Fibroblast of lung (primary cell): ENCODE results near the gene CHST11. TPM values are rescaled to one million over a fixed set of nuclear protein-coding genes. Genes with fewer than 3 reads are reported as not detected.

Source experiments
- DNase-seq, 2 donors: peaks; one replicate each; pipeline versions ENCODE4 v3.0.0 to v3.0.0-alpha.2; 2010; ENCODE audit warnings: low read depth in 2 of 2
- H2AFZ ChIP-seq: 2 replicates; pipeline ENCODE4 v1.5.1; 2012; ENCODE audit warnings: low read length, control low read depth, inconsistent platforms
- H3K27ac ChIP-seq: 2 replicates; pipeline ENCODE4 v1.5.1; 2011; ENCODE audit warnings: low read length, control low read depth; ENCODE audit not compliant: insufficient read depth
- H3K27me3 ChIP-seq: 2 replicates; pipeline ENCODE4 v1.5.1; 2011; ENCODE audit warnings: mild to moderate bottlenecking, low read length; ENCODE audit not compliant: control insufficient read depth, insufficient read depth
- H3K36me3 ChIP-seq: 2 replicates; pipeline ENCODE4 v1.5.1; 2011; ENCODE audit warnings: low read length; ENCODE audit not compliant: control insufficient read depth, insufficient read depth
- H3K4me1 ChIP-seq: 2 replicates; pipeline ENCODE4 v1.5.1; 2011; ENCODE audit warnings: low read length; ENCODE audit not compliant: control insufficient read depth, insufficient read depth; ENCODE audit errors: extremely low read depth
- H3K4me2 ChIP-seq: 2 replicates; pipeline ENCODE4 v1.5.1; 2011; ENCODE audit warnings: low read length, control low read depth; ENCODE audit not compliant: insufficient read depth; ENCODE audit errors: extremely low read depth
- H3K4me3 ChIP-seq, 4 experiments: fragments of 200-600 bp in 1 of 4; sonication (generic) in 1 of 4; replicated peaks in 1 of 4; 2 replicates each; pipeline ENCODE4 v1.5.1; 2011 to 2016; ENCODE audit warnings: low read length in 4 of 4, low read depth in 3 of 4, mild to moderate bottlenecking in 3 of 4, control low read depth in 2 of 4, inconsistent platforms in 1 of 4, mixed read lengths in 1 of 4; ENCODE audit not compliant: insufficient read depth in 1 of 4; ENCODE audit errors: control extremely low read depth in 1 of 4
- H3K79me2 ChIP-seq: 2 replicates; pipeline ENCODE4 v1.5.1; 2012; ENCODE audit warnings: mild to moderate bottlenecking, low read length, inconsistent platforms; ENCODE audit not compliant: control insufficient read depth, insufficient read depth
- H3K9ac ChIP-seq: 2 replicates; pipeline ENCODE4 v1.5.1; 2011; ENCODE audit warnings: mild to moderate bottlenecking, low read length, control low read depth; ENCODE audit not compliant: insufficient read depth
- H3K9me3 ChIP-seq: 2 replicates; pipeline ENCODE4 v1.5.1; 2012; ENCODE audit warnings: low read depth, low read length; ENCODE audit not compliant: control insufficient read depth, insufficient read depth
- H4K20me1 ChIP-seq: 2 replicates; pipeline ENCODE4 v1.5.1; 2011; ENCODE audit warnings: low read length; ENCODE audit not compliant: control insufficient read depth, insufficient read depth; ENCODE audit errors: extremely low read depth
- EZH2 ChIP-seq: IDR thresholded peaks from 2 replicates; pipeline ENCODE4 v1.5.1; 2012; ENCODE audit warnings: low read length, control low read depth, mild to moderate bottlenecking; ENCODE audit errors: missing control alignments
- polyA plus RNA-seq, 2 donors: library from polyadenylated mRNA; depleted of rRNA in 1 of 2; stranded (reverse) in 1 of 2; unstranded in 1 of 2; fragments of >200 nt; gene quantifications; 2 replicates each; pipeline ENCODE4 v1.2.1, GENCODE V29; 2011 to 2012; ENCODE audit warnings: missing spikeins in 1 of 2
- total RNA-seq: library from RNA; depleted of rRNA; stranded (reverse); fragments of >200 nt; gene quantifications from 2 replicates; pipeline ENCODE4 v1.2.1, GENCODE V29; 2014
- TF ChIP-seq, protein P1 (sequence below), 2 donors: IDR thresholded peaks in 1 of 2; conservative IDR thresholded peaks in 1 of 2; 1 replicate in 1 of 2; 2 replicates in 1 of 2; pipeline ENCODE4 v1.5.1; 2011 to 2012; ENCODE audit warnings: low read length in 2 of 2, control low read depth in 1 of 2, inconsistent platforms in 1 of 2, low read depth in 1 of 2, mild to moderate bottlenecking in 1 of 2

The CHST11 gene
- total and polyA plus RNA-seq, 2 donors (not counting 1 experiment from before 2014, with no cell fraction given), result 3.5 to 9.1 TPM

DNA sequence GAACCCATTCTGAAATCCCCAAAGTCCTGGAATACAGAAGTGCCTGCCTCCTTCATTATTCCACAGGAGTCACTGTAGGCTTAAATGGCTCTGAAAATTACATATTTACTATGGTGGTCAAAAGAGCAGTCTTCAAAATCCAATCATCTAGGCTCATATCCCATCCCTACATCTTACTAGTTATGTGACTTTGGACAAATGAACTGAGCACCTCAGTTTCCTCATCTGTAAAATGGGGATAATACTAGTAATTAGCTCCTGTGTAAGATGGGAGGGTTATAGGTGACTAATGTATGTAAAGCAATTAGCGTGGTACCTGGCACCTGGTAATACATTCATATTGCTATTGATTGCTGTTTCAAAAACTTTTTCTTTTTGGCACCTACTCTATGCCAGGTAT lies 243.6 kb downstream of the CHST11 start:
- no peaks in the 10 kb centered on the region for H4K20me1 ChIP-seq
- no peak overlapping the region for H3K27ac ChIP-seq
- no peaks in the 10 kb centered on the region for H3K79me2 ChIP-seq
- no peak overlapping the region for H3K9ac ChIP-seq
- H3K4me3 ChIP-seq, result no peak overlapping the region
- no peak overlapping the region for H3K4me2 ChIP-seq
- no peaks in the 10 kb centered on the region for H3K9me3 ChIP-seq
- DNase-seq, result no peak
- H2AFZ ChIP-seq, result no peak overlapping the region
- no peaks in the 10 kb centered on the region for H3K27me3 ChIP-seq
- H3K36me3 ChIP-seq, result no peaks in the 10 kb centered on the region
- TF ChIP-seq EZH2, result no peak
- TF ChIP-seq, protein P1, sequence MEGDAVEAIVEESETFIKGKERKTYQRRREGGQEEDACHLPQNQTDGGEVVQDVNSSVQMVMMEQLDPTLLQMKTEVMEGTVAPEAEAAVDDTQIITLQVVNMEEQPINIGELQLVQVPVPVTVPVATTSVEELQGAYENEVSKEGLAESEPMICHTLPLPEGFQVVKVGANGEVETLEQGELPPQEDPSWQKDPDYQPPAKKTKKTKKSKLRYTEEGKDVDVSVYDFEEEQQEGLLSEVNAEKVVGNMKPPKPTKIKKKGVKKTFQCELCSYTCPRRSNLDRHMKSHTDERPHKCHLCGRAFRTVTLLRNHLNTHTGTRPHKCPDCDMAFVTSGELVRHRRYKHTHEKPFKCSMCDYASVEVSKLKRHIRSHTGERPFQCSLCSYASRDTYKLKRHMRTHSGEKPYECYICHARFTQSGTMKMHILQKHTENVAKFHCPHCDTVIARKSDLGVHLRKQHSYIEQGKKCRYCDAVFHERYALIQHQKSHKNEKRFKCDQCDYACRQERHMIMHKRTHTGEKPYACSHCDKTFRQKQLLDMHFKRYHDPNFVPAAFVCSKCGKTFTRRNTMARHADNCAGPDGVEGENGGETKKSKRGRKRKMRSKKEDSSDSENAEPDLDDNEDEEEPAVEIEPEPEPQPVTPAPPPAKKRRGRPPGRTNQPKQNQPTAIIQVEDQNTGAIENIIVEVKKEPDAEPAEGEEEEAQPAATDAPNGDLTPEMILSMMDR (conservative IDR thresholded peaks at IDR 0.05 in 1 of 2, IDR thresholded peaks at IDR 0.05 in 1 of 2; ENCODE audit: low read depth in 1 of 2, low read length in 2 of 2), result no peak
- peaks cover 19% of the 10 kb centered on the region for H3K4me1 ChIP-seq

DNA sequence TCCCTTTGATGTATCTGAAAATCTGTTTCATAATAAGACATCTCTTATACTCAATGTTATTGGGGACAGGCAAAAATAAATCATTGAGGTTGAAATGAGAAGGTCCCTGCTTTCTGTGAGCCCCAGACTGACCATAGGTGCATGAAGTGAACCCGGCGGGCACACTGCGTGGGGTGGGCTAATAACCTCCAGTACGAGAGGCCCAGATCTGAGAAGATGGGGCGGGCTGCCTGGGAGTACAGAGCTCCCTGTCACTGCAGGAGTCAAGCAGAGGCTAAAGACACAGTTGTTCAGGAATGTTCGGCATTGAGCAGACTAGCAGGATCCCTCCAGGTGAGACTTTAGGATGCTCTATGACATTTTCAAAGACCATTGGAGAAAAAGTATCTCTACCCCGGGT lies 244.6 kb downstream of the CHST11 start:
- no peak overlapping the region for H2AFZ ChIP-seq
- no peak overlapping the region for H3K27ac ChIP-seq
- H3K9ac ChIP-seq, result no peak overlapping the region
- no peak overlapping the region for H3K4me3 ChIP-seq
- H3K9me3 ChIP-seq, result no peaks in the 10 kb centered on the region
- no peaks in the 10 kb centered on the region for H3K27me3 ChIP-seq
- H4K20me1 ChIP-seq, result no peaks in the 10 kb centered on the region
- no peaks in the 10 kb centered on the region for H3K36me3 ChIP-seq
- H3K79me2 ChIP-seq, result no peaks in the 10 kb centered on the region
- H3K4me2 ChIP-seq, result no peak overlapping the region
- DNase-seq, result no peak
- TF ChIP-seq, protein P1 (conservative IDR thresholded peaks at IDR 0.05 in 1 of 2, IDR thresholded peaks at IDR 0.05 in 1 of 2; ENCODE audit: low read depth in 1 of 2, low read length in 2 of 2), result no peak
- no peak for TF ChIP-seq EZH2
- peaks cover 16% of the 10 kb centered on the region for H3K4me1 ChIP-seq

DNA sequence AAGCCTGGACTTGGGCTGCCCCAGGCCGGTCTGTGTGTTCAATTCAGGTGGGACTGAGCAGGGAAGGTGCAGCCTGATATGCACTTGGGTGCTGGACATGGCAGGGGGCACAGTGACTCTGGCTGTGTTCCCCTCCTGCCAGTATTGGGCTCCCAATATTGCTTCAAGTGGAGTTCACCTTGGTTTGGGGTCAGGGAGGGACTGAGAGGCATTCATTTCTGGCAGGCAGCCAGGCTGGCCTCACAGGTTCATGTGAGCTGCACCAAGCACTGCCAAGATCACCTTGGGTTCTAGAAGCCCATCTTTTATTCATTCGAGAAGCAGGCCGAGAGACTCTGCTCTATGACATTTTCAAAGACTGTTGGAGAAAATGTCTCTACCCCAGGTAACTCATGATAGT lies 245.0 kb downstream of the CHST11 start:
- H3K4me3 ChIP-seq, result no peak overlapping the region
- H3K79me2 ChIP-seq, result no peaks in the 10 kb centered on the region
- H4K20me1 ChIP-seq, result no peaks in the 10 kb centered on the region
- no peaks in the 10 kb centered on the region for H3K36me3 ChIP-seq
- no peak overlapping the region for H2AFZ ChIP-seq
- TF ChIP-seq, protein P1 (conservative IDR thresholded peaks at IDR 0.05 in 1 of 2, IDR thresholded peaks at IDR 0.05 in 1 of 2; ENCODE audit: low read depth in 1 of 2, low read length in 2 of 2), result no peak
- TF ChIP-seq EZH2, result no peak
- peaks cover 16% of the 10 kb centered on the region for H3K4me1 ChIP-seq
- H3K27me3 ChIP-seq, result no peaks in the 10 kb centered on the region
- no peak overlapping the region for H3K27ac ChIP-seq
- no peaks in the 10 kb centered on the region for H3K9me3 ChIP-seq
- no peak overlapping the region for H3K9ac ChIP-seq
- DNase-seq, result no peak
- H3K4me2 ChIP-seq, result no peak overlapping the region
